Measurements from ENCODE around the gene CREBBP. TPM values are rescaled to one million over a fixed set of nuclear protein-coding genes. Genes with fewer than 3 reads are reported as not detected.

CREBBP gene
- total and polyA plus RNA-seq, 7 donors: 5.4 to 85.3 (median 39.5) TPM

DNA sequence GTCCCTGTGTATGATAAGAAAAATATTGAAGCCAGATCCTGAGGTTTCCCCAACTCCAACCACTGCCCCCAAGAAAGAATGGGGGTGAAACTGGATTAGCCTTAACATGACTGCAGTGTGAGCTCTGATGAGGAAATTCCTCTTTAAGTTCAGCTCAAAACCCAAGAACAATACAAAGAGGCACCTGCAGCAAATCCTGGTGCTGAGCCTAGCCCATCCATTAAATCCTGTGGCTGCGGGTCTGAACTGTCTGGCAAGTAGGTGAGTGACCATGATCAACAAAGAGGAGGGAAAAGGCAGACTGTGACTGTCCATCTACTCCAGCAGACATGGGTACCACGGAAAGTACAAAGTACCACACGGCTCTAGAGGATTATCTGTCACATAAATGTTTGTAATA, 64.2 kb downstream of the CREBBP start:
- H3K4me1 ChIP-seq: peaks cover 0 to 80% (median 62%) of the 10 kb centered on the region in 4 donors
- no peaks in the 10 kb centered on the region for H3K9me3 ChIP-seq
- no peaks in the 10 kb centered on the region for H3K36me3 ChIP-seq
- H3K4me3 ChIP-seq: no peak overlapping the region
- intact Hi-C loops (cut with DNase I): no loop called here
- H3K27me3 ChIP-seq: no peaks in the 10 kb centered on the region
- 72 to 90% methylated on average over 3 of the region's 3 CpGs for WGBS, 2 donors
- no peak for DNase-seq
- TF ChIP-seq, protein P1, sequence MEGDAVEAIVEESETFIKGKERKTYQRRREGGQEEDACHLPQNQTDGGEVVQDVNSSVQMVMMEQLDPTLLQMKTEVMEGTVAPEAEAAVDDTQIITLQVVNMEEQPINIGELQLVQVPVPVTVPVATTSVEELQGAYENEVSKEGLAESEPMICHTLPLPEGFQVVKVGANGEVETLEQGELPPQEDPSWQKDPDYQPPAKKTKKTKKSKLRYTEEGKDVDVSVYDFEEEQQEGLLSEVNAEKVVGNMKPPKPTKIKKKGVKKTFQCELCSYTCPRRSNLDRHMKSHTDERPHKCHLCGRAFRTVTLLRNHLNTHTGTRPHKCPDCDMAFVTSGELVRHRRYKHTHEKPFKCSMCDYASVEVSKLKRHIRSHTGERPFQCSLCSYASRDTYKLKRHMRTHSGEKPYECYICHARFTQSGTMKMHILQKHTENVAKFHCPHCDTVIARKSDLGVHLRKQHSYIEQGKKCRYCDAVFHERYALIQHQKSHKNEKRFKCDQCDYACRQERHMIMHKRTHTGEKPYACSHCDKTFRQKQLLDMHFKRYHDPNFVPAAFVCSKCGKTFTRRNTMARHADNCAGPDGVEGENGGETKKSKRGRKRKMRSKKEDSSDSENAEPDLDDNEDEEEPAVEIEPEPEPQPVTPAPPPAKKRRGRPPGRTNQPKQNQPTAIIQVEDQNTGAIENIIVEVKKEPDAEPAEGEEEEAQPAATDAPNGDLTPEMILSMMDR (IDR thresholded peaks at IDR 0.05): no peak
- no peak for TF ChIP-seq EP300 (IDR thresholded peaks at IDR 0.05)
- no peak for TF ChIP-seq POLR2A (IDR thresholded peaks at IDR 0.05)
- TF ChIP-seq POLR2AphosphoS5 (IDR thresholded peaks at IDR 0.05): no peak
- no peak overlapping the region for H3K27ac ChIP-seq

DNA sequence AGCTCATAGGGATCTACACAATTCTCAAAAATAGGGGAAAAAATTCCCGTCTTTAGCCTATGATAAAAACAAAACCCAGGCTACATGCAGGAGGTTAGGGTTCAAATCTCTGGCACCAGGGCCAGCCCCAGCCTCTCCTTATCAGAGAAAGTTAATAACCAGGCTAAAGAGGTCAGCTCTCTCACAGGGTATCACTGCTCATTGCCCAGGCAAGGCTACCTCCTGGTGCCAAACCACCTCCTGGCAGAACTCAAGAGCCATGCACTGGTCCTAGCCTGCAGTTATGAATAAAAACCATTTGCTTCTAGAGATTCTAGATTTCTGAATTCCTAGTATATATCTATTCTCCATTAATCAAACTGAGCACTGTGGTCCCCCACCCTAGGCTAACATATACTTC, 65.8 kb downstream of the CREBBP start:
- DNase-seq: no peak
- intact Hi-C loops (cut with DNase I): no loop called here
- H3K36me3 ChIP-seq: peaks cover 0 to 6% (median 4%) of the 10 kb centered on the region in 4 donors
- peaks cover 0 to 70% (median 50%) of the 10 kb centered on the region in 4 donors for H3K4me1 ChIP-seq
- H3K27me3 ChIP-seq: no peaks in the 10 kb centered on the region
- H3K4me3 ChIP-seq: no peak overlapping the region
- H3K27ac ChIP-seq: no peak overlapping the region
- TF ChIP-seq EP300 (IDR thresholded peaks at IDR 0.05): no peak
- TF ChIP-seq POLR2AphosphoS5 (IDR thresholded peaks at IDR 0.05): no peak
- TF ChIP-seq POLR2A (IDR thresholded peaks at IDR 0.05): no peak
- TF ChIP-seq, protein P1 (IDR thresholded peaks at IDR 0.05): no peak
- H3K9me3 ChIP-seq: no peaks in the 10 kb centered on the region
- WGBS, 2 donors: 97 to 98% methylated on average over 1 of the region's 1 CpG

GRCh38 chr16:3812469-3813172, 67.9 kb downstream of the CREBBP start:
- intact Hi-C loops (cut with DNase I): no loop called here
- Histone ChIP-seq H3K9me3 (no peaks in the 10 kb centered on the region), H3K4me3 (no peak overlapping the region), H3K4me1 (peaks cover 0 to 61% (median 45%) of the 10 kb centered on the region in 4 donors), H3K27ac (no peak overlapping the region), H3K36me3 (peaks cover 0 to 18% (median 8%) of the 10 kb centered on the region in 4 donors), H3K27me3 (no peaks in the 10 kb centered on the region)
- TF ChIP-seq, protein P1 (IDR thresholded peaks at IDR 0.05): no peak
- no peak for DNase-seq
- 88 to 92% methylated on average over 8 of the region's 8 CpGs for WGBS, 2 donors

DNA sequence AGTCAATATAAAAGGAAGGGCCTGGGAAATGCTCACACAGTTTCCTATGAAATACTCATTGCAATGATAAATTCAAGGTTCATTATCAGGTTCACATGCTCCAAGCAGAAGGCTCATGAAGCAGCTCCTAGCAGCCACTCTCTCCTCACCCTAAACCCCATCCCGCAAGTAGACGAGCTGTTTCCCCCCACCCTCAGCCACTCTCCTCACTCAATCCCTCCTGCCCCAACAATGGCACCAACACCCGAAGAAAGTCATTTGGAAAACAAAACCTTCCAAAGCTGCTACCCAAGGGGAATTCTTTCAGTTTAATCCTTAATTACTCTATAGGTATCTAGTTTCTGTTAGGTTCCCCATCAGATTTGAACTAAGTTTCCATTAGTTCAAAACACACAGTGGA, 69.7 kb downstream of the CREBBP start:
- Histone ChIP-seq H3K4me1 (peaks cover 0 to 61% (median 41%) of the 10 kb centered on the region in 4 donors), H3K9me3 (no peaks in the 10 kb centered on the region), H3K27me3 (no peaks in the 10 kb centered on the region), H3K4me3 (no peak overlapping the region), H3K36me3 (peaks cover 0 to 18% (median 8%) of the 10 kb centered on the region in 4 donors), H3K27ac (no peak overlapping the region)
- intact Hi-C loops (cut with DNase I): no loop called here
- no peak for DNase-seq
- 94 to 97% methylated on average over 3 of the region's 3 CpGs for WGBS, 2 donors
- TF ChIP-seq EP300 (IDR thresholded peaks at IDR 0.05): no peak
- no peak for TF ChIP-seq POLR2A (IDR thresholded peaks at IDR 0.05)
- TF ChIP-seq POLR2AphosphoS5 (IDR thresholded peaks at IDR 0.05): no peak
- TF ChIP-seq, protein P1 (IDR thresholded peaks at IDR 0.05): no peak
